H1 (cell line): Measurements from ENCODE around the gene ZIC5. TPM values are rescaled to one million over a fixed set of nuclear protein-coding genes. Genes with fewer than 3 reads are reported as not detected.

ENCODE experiments used
- ATF2 ChIP-seq: IDR thresholded peaks from 2 replicates; pipeline ENCODE4 v1.6.1; 2012; ENCODE audit warnings: low read length, inconsistent platforms
- CTBP2 ChIP-seq: IDR thresholded peaks from 2 replicates; pipeline ENCODE4 v1.7.0; 2011; ENCODE audit warnings: borderline replicate concordance, mild to moderate bottlenecking, moderate library complexity, mixed read lengths, low read length; ENCODE audit not compliant: insufficient read depth, insufficient read length
- HDAC2 ChIP-seq, 2 experiments: fragments of 300-600 bp in 1 of 2; sonication (generic) in 1 of 2; IDR thresholded peaks; 2 replicates each; pipeline ENCODE4 v1.6.1; 2011 to 2012; ENCODE audit warnings: low read depth in 2 of 2, low read length in 2 of 2, mild to moderate bottlenecking in 2 of 2, moderate library complexity in 2 of 2, borderline replicate concordance in 1 of 2, inconsistent platforms in 1 of 2
- NANOG ChIP-seq: IDR thresholded peaks from 2 replicates; pipeline ENCODE4 v1.6.1; 2011; ENCODE audit warnings: low read length, low read depth, mild to moderate bottlenecking, inconsistent platforms; ENCODE audit not compliant: insufficient read depth, poor library complexity, severe bottlenecking
- TAF7 ChIP-seq: optimal IDR thresholded peaks from 2 replicates; pipeline ENCODE3; 2011; ENCODE audit warnings: low read depth, mild to moderate bottlenecking, inconsistent platforms, low read length, moderate library complexity, borderline replicate concordance
- polyA plus RNA-seq, 7 experiments: library from polyadenylated mRNA; depleted of rRNA in 3 of 7; stranded (reverse) in 5 of 7; unstranded in 2 of 7; fragments of >200 nt in 5 of 7; fragments of 200-250 nt in 2 of 7; gene quantifications; 1 replicate in 5 of 7; 2 replicates in 1 of 7; 4 replicates in 1 of 7; pipeline versions ENCODE4 v1.2.1 to v1.2.3, GENCODE V29; 2011 to 2013; ENCODE audit warnings: missing spikeins in 2 of 7, mixed read lengths in 2 of 7
- total RNA-seq: library from RNA; stranded (reverse); fragmentation: NEBNext Ultra II Directional; extraction: Animal tissue kit (Norgen Biotek cat#: 25700); gene quantifications from 2 replicates; pipeline ENCODE4 v1.2.1, GENCODE V29; 2021

Gene ZIC5
- total and polyA plus RNA-seq, 2 of the 8 experiments (the other 6 are each of a cell fraction or from before 2014, with no cell fraction given), result 14.2 to 52.7 TPM

- no peak for TF ChIP-seq CTBP2
- TF ChIP-seq ATF2, result 0 out of 2 replicates have a peak, but pooled peaks have one; percentile 44
- TF ChIP-seq HDAC2 (IDR thresholded peaks at IDR 0.05; ENCODE audit: borderline replicate concordance in 1 of 2, low read depth in 2 of 2, low read length in 2 of 2), result 0 out of 4 replicates have a peak, but pooled peaks of 1 of the 2 experiments have one; percentile 9
- TF ChIP-seq TAF7, result no peak
- no peak for TF ChIP-seq NANOG
- TF ChIP-seq, all 59 proteins: peak for 5
Observed at GRCh38 chr13:99916366-99917103, 55.0 kb downstream of the ZIC5 start (continued).
